ENCODE data around the gene ACOT13.
A peak's percentile ranks its signal among the peaks of the same experiment; 100 is the strongest.
"Not testable (repeated sequence)": the region's sequence is repeated elsewhere in the genome, so short reads cannot be mapped to it uniquely, and the experiment has no call there.

ACOT13 gene

DNA sequence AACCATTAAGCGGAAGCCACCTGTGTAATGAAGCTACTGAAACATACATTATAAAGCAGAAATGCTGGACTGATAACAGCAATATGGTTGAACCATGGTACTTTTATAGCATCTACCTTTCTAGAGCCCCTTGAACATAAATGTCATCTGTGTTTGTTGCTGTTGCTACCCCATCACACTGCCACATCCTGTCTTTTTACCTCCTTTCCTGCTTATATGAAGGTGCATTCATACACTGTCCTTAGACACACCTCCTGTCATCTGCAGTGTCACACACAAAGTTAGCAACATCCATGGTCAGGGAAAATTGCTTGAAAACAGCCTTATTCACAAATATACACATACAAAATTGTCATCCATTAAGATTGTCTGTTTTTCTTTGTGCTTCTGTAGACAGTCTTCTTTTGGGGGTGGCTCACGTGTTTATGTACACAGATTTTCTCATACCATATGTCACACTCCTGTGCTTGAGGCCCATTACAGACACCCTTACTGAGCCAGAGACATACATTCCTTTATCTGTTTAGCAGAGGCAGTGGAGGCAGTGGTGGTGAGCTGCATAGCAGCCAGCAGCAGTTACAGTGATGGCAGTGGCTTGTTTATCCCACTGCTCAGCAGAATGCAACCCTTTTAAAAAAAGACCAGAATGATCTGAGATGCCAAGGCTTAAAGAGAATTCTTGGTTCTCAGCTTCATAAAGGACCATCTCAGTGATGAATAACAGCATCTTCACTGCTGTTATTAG is 26.1 kb downstream of the ACOT13 start:
- DNase-seq: no peak

DNA sequence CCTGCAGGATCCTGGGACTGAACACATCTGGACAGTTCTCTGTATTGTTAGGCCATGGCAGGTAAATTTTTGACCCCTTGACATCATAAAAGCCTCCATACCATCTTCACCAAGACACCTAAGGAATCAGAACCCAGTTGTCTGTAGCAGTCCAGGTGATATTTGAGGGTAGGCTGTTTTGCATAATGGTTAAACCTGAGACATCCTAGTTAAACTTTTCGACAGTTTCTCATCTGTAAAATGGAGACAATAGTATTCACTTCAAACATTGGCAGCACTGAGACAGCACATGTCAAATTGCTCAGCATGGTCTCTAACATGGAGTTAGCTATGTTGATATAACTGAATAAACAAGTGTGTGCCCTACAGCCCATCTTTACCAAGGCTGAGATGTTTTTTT is 27.3 kb downstream of the ACOT13 start:
- no peak for DNase-seq

DNA sequence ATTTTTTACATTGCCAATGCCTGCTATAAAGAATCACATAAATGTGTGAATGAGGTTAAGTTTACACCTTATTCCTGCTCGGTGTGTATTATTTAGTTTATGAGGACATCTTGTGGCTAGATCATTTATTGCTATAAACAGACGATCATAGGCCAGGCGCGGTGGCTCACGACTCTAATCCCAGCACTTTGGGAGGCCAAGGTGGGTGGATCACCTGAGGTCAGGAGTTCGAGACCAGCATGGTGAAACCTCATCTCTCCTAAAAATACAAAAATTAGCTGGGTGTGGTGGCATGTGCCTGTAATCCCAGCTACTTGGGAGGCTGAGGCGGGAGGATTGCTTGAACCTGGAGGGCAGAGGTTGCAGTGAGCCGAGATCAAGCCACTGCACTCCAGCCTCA is 28.8 kb downstream of the ACOT13 start:
- peak; percentile 12 for DNase-seq

DNA sequence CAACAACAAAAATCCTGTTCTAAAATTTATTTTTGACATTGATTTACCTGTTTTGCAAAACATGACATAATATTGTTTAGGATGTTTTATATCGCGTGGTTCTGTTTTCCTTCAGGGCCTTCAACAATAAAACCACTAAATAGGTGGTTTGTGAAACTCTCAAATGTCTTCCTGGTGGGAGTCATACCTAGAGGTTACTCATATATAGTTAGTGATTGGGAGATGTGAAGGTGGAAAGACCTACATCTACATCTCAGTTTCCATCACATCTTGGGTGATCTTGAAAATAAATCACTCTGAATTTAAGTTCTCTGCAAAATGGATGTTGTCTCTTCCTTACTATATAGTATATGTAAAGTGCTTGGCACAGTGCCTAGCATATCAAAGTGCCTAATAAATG is 29.2 kb downstream of the ACOT13 start:
- no peak for DNase-seq

DNA sequence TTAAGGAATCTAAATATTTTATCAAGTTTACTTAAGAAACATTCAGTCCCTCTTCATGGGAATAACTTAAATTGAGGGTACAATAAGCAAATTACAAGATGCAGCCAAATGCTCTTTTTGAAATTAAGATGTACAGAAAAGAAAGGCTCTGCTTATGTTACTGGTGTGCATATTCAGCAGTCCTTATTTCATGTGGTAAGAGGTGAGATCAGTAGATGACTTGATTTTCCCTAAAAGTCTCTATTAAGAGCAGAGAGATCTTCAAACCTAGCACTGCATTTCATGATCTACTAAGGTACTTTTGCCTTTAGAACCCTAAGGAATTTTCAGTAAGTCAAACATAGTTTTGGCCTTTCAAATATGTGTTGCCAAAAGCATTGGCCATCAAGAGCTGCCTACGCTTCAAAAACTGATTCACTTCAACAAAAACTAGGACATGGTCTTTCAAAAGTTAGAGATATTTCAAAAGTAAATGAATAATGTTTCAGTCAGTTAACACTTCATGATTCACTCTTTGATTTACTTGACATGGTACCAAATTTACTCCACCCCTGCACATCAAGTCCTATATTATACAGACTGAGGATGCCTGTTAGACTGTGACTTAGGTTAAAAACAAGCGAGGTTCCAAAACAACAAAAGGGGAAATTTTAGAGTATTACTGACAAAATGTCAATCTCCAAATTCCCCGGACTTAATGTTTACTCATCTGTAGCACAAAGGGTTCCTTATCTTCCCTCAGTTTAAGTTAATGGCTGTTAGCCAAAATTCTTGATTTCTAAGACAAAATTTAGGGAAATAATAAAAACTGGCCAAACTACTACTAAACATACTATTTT is 32.9 kb downstream of the ACOT13 start:
- no peak for DNase-seq

DNA sequence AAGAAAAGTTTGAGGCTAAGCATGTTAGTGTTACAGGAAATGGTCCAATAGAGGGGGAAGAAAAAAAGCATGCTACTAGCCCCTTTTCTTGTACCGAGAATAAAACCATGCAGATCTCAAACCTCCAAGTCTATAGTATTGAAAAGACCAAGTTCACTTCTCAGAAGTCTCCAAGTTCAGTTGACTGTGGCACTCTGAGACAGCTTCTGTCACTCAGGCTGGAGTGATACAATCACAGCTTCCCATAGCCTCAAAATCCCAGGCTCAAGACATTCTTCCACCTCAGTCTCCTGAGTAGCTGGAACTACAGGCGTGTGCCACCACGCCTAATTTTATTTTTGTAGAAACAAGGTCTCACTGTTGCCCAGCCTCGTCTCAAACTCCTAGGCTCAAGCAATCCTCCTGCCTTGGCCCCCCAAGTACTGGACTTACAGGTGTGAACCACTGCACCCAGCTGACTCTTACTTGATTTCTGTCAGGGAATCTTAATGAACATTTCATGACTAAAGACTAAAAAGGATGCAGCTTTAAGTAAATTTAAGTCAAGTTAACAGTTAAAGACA is 35.9 kb downstream of the ACOT13 start:
- DNase-seq: no peak

GRCh38 chr6:24704468-24704867 is 37.6 kb downstream of the ACOT13 start:
- no peak for DNase-seq

GRCh38 chr6:24708612-24709011 is 41.7 kb downstream of the ACOT13 start:
- no peak for DNase-seq

DNA sequence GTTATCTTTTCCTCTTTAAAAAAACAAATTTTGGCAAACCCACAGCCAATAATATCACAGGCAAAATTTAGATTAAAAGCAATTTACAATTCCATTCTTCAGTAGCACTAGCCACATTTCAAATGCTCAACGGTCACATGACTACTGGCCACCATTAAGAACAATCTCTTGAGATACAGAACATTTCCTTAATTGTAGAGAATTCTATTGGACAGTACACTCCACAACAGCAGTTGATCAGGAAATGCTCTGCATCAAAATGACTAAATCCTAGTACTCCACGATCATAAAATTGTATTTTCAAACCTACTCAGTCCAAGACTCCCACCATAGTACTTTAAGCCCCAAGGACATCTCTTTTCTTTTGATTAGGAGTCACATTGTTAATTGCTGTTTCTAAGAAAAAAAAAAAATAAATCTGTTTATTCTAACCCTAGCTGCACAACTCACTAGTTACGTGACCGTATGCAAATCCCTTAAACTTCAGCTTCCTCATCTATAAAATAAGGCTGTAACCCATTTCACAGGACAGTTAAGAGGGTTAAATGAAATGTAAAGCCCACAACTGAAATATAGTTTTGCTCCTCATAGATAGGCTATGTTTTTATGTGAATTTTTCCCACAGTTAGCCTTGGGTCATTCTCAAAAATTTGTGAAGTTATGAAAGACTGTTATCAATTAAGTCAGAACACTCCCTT is 42.3 kb downstream of the ACOT13 start:
- no peak for DNase-seq

DNA sequence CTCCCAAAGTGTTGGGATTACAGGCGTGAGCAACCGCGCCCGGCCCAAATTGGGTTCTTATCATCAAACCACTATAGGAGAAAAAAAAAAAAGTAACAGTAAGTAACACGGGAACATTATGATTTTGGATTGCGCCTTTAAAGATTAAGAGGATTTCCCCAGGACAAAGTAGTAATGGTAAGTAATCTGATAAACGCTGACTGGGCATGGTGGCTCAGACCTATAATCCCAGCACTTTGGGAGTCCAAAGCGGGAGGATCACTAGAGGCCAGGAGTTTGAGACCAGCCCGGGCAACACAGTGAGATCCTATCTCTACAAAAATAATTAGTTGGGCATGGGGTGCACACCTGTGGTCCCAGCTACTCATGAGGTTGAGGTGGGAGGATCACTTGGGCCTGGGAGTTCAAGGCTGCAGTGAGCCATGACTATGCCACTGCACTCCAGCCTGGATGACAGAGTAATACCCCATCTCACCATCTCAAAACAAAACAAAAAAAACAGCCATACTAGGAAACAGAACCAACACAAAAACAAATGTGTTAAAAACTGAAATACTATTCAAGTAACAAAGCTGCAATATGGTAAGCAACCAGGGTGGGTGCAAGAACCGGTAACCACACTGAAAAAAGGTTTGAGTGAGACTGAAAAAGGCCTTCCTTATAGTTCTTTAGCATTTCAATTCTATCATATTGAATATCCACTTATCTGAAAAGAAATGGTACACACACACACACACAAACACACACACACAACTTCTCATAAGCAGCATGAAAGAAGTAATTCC is 43.8 kb downstream of the ACOT13 start:
- no peak for DNase-seq

DNA sequence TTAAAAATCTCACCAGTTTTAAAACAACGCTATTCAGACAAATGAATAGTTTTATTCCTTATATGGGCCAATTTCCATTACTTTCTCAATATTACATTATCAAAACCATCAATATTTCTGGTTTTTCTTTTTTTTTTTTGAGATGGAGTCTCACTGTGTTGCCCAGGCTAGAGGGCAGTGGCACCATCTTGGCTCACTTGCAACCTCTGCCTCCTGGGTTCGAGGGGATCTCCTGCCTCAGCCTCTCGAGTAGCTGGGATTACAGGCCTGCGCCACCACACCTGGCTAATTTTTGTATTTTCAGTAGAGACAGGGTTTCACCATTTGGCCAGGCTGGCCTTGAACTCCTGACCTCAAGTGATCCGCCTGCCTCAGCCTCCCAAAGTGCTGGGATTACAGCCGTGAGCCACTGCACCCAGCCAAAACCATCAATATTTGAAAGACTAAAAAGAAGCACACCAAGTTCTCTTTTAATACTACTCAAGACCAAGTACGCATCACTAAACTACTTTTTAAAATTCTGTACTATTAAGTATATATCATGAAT is 49.8 kb downstream of the ACOT13 start:
- DNase-seq: not testable (repeated sequence)

DNA sequence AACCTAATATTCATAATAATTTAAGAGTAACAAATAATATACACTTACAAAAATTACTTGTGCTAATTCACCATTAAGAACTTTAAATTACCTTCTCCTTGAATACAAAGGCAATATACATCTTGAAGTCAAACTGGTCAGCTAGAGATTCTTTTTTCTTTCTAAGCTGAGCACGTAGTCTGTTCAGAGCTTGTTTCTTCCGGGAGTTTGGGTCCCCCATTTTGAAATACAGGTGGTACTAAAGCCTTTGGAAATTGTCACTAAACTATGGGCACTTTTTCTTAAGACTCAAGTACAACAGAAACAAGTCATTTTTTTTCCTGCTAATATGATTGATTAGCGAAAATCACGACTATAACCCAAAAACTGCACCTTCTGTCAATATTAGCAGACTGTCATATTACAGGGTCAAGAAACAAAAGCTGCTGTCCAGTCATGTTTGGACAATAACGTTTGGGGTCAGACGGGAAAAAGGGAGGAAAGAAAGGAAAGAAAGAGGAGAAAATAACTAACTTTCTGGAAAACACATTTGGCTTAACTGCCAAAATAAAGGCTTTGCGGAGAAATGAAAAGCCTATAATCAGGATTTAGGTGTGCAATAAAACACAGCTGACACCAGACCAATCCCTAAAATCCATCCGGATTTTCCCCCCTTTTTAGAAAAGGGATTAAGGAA is 51.7 kb downstream of the ACOT13 start:
- no peak for DNase-seq

GRCh38 chr6:24719125-24719971 is 52.5 kb downstream of the ACOT13 start, which contains the start of gene C6orf62:
TSS of gene C6orf62 (minus strand) at chr6:24719154. CDS start at chr6:24718668, 486 bp downstream.
- no peak for DNase-seq

DNA sequence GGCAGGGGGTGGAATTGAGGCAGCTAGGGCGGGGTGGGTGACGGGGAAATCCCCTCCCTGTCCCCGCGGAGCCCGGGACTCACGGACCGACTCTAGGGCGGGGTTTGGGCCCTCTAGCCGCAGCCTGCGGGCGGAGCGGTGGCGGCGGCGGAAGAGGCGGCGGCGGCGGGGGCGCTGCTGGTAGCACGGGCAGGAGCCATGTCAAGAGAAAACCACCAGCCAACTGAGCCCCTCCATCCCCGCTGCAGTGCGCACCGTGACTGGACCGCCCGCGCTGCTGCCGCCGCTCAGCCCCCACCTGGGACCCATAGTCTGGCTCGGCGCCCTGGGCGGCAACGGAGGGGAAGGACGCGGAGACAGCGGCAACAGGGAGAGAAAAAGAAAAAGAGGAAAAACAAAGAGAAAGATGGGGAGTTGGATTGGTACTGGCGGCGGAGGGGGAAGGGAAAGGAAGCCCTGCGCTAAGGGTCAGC is 53.3 kb downstream of the ACOT13 start:
- no peak for DNase-seq

GRCh38 chr6:24720604-24721460 is 54.0 kb downstream of the ACOT13 start:
- peak; percentile 94 for DNase-seq

DNA sequence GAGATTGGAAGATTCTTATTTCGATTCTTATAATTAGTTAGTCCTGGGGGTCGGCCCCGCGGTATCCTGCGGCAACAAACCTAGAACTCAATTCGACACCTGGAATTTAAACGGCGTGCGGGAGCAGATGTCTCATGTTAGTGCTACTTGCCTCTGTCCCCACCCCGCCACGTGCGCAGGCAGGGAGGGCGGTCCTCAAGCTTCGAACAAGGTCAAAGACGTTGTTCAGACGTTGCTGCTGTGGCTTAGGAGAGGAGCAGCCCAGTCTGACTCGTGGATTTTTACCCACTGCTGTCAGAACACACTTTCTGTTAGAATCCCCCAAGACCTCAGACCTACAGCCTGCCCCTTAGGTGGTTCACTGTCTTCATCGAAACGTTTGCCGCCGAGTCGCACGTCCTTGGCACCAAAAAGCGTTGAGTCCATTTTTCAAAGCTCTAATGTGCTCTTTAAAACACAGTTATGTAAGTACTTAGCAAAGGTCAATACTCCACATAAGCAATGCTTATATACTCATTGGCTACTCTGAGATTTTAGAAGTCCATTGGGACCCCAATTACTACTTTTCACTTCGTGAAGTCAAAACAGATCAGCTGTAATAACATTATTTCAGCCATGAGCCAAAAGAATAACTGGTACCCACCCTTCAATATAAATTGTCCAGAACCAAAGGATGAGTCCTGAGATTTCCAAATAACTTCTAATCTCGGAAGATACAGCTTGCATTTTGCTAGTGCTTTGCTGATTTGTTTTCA is 54.8 kb downstream of the ACOT13 start:
- DNase-seq: no peak

DNA sequence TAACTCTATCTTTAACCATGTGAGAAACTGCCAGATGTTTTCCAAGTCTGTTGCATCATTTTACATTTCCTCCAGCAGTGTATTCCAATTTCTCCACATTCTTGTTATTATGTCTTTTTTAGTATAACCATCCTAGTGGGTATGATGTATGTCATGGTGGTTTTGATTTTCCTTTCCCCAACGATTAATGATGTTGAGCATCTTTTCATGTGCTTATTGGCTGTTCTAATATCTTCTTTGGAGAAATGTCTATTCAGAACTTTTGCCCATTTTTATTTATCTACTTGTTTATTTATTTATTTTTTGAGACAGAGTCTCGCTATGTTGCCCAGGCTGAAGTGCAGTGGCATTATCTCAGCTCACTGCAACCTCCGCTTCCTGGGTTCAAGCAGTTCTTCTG is 56.4 kb downstream of the ACOT13 start:
- DNase-seq: no peak

GRCh38 chr6:24730653-24731052 is 63.8 kb downstream of the ACOT13 start:
- DNase-seq: not testable (repeated sequence)
